Colonic mucosa (tissue), 4 donors: ENCODE results near the gene PCDHGB2. TPM values are rescaled to one million over a fixed set of nuclear protein-coding genes. Genes with fewer than 3 reads are reported as not detected.
"Not testable (repeated sequence)": the region's sequence is repeated elsewhere in the genome, so short reads cannot be mapped to it uniquely, and the experiment has no call there.

Source experiments
- DNase-seq: peaks from one replicate; pipeline ENCODE4 v3.0.0-alpha.2; 2020
- H3K27ac ChIP-seq: fragments of 200-600 bp; one replicate; pipeline ENCODE4 v1.8.0; 2021
- H3K27me3 ChIP-seq: fragments of 200-600 bp; one replicate; pipeline ENCODE4 v1.8.0; 2021
- H3K36me3 ChIP-seq: fragments of 200-600 bp; one replicate; pipeline ENCODE4 v1.8.0; 2021
- H3K4me1 ChIP-seq: fragments of 200-600 bp; one replicate; pipeline ENCODE4 v1.8.0; 2021; ENCODE audit warnings: mild to moderate bottlenecking
- H3K4me3 ChIP-seq: fragments of 200-600 bp; one replicate; pipeline ENCODE4 v1.8.0; 2021
- H3K9ac ChIP-seq, 2 donors: one replicate each; pipeline ENCODE4 v1.7.0; 2013; ENCODE audit warnings: control low read depth in 2 of 2, low read depth in 2 of 2, low read length in 2 of 2
- H3K9me3 ChIP-seq: fragments of 200-600 bp; one replicate; pipeline ENCODE4 v1.8.0; 2021
- CTCF ChIP-seq: fragments of 200-600 bp; IDR thresholded peaks from one replicate; pipeline ENCODE4 v1.8.0; 2022; ENCODE audit warnings: antibody characterized with exemption, mild to moderate bottlenecking
- intact Hi-C: fragments of 100-400 bp; cut with DNase I; formaldehyde crosslinking; loops from one replicate; pipeline ENCODE4 v1.14.1; 2022
- total RNA-seq, 2 donors: library from RNA; stranded (reverse); fragmentation: NEBNext Ultra II Directional in 1 of 2; extraction: Animal tissue kit (Norgen Biotek cat#: 25700) in 1 of 2; gene quantifications; one replicate each; pipeline ENCODE4 v1.2.1, GENCODE V29; 2021
- donor health status: healthy.
- donor health status: DM: no; HTN: no; CAD: no.
- donor health status: DM: no; HTN: no; CAD: no.

Gene PCDHGB2
- total RNA-seq, 2 donors from 2014 or later, result 0.47 to 1.8 TPM

GRCh38 chr5:141330299-141331080 is 29.3 kb upstream of the PCDHGB2 start, which contains the start of gene PCDHGA1:
Gene PCDHGA1 (plus strand): TSS chr5:141330514.
- TF ChIP-seq CTCF, result no peak
- no peak within 1 kb of the TSS for H3K4me3 ChIP-seq
- no peaks in the 10 kb centered on the region for H3K9me3 ChIP-seq
- intact Hi-C loops, result no loop called here
- H3K9ac ChIP-seq, result no peak within 1 kb of the TSS
- H3K27me3 ChIP-seq, result no peaks in the 10 kb centered on the region
- H3K36me3 ChIP-seq, result no peaks in the 10 kb centered on the region
- no peaks in the 10 kb centered on the region for H3K4me1 ChIP-seq
- no peak for DNase-seq
- H3K27ac ChIP-seq, result no peak within 1 kb of the TSS

DNA sequence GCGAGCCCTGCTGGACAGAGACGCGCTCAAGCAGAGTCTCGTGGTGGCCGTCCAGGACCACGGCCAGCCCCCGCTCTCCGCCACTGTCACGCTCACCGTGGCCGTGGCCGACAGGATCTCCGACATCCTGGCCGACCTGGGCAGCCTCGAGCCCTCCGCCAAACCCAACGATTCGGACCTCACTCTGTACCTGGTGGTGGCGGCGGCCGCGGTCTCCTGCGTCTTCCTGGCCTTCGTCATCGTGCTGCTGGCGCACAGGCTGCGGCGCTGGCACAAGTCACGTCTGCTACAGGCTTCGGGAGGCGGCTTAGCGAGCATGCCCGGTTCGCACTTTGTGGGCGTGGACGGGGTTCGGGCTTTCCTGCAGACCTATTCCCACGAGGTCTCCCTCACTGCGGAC is 27.2 kb upstream of the PCDHGB2 start:
- DNase-seq, H3K4me1 ChIP-seq, H3K36me3 ChIP-seq, H3K27ac ChIP-seq, H3K9ac ChIP-seq, H3K27me3 ChIP-seq, H3K9me3 ChIP-seq, H3K4me3 ChIP-seq, intact Hi-C loops: not testable (repeated sequence)

GRCh38 chr5:141338538-141339306 is 21.1 kb upstream of the PCDHGB2 start, which contains the start of gene PCDHGA2:
Gene PCDHGA2 (plus strand): TSS chr5:141338760.
- Histone ChIP-seq H3K9ac (no peak within 1 kb of the TSS), H3K27me3 (no peaks in the 10 kb centered on the region), H3K4me1 (no peaks in the 10 kb centered on the region), H3K36me3 (no peaks in the 10 kb centered on the region), H3K27ac (no peak within 1 kb of the TSS), H3K4me3 (no peak within 1 kb of the TSS), H3K9me3 (no peaks in the 10 kb centered on the region)
- intact Hi-C loops, result no loop called here
- TF ChIP-seq CTCF, result no peak
- no peak for DNase-seq

DNA sequence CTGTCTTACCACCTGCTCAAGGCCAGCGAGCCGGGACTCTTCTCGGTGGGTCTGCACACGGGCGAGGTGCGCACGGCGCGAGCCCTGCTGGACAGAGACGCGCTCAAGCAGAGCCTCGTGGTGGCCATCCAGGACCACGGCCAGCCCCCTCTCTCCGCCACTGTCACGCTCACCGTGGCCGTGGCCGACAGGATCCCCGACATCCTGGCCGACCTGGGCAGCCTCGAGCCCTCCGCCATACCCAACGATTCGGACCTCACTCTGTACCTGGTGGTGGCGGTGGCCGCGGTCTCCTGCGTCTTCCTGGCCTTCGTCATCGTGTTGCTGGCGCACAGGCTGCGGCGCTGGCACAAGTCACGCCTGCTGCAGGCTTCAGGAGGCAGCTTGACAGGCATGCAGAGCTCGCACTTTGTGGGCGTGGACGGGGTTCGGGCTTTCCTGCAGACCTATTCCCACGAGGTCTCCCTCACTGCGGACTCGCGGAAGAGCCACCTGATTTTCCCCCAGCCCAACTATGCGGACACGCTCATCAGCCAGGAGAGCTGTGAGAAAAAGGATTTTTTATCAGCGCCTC is 18.9 kb upstream of the PCDHGB2 start:
- H3K27me3 ChIP-seq, H3K27ac ChIP-seq, DNase-seq, H3K4me1 ChIP-seq, H3K9ac ChIP-seq, H3K36me3 ChIP-seq, H3K9me3 ChIP-seq, H3K4me3 ChIP-seq, intact Hi-C loops: not testable (repeated sequence)

DNA sequence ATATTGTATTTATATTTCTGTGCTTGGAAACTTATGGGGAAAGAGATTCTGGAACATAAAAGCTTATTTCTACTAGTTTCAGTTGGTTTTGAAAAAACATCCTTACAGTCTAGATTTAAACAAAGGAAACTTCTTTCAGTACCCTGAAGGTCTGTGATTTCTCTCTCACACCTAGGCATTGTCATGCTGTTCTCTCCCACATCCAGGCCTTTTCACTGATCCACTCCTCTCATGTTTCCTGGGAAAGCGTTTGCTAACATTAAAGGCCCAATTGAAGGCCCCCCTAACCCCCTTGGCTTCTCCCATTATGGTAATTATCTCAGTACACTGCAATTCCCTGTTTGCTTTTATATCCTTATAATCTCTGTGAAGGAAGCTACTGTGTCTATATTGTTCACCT is 17.0 kb upstream of the PCDHGB2 start:
- intact Hi-C loops, result no loop called here
- Histone ChIP-seq H3K4me1 (no peaks in the 10 kb centered on the region), H3K4me3 (no peak overlapping the region), H3K36me3 (no peaks in the 10 kb centered on the region), H3K27ac (no peak overlapping the region), H3K9ac (no peak overlapping the region), H3K27me3 (no peaks in the 10 kb centered on the region), H3K9me3 (no peaks in the 10 kb centered on the region)
- TF ChIP-seq CTCF, result no peak
- no peak for DNase-seq

GRCh38 chr5:141343242-141343952 is 16.4 kb upstream of the PCDHGB2 start, which contains the start of gene PCDHGA3:
Gene PCDHGA3 (plus strand): TSS chr5:141343829. CDS start chr5:141344034, 205 bp downstream.
- H3K9me3 ChIP-seq, result no peaks in the 10 kb centered on the region
- H3K27ac ChIP-seq, result no peak within 1 kb of the TSS
- H3K4me3 ChIP-seq, result no peak within 1 kb of the TSS
- no peak for TF ChIP-seq CTCF
- intact Hi-C loops, result no loop called here
- no peaks in the 10 kb centered on the region for H3K4me1 ChIP-seq
- no peak for DNase-seq
- no peaks in the 10 kb centered on the region for H3K36me3 ChIP-seq
- no peak within 1 kb of the TSS for H3K9ac ChIP-seq
- H3K27me3 ChIP-seq, result no peaks in the 10 kb centered on the region
